Omental fat pad (tissue), 4 donors: ENCODE data around the gene RAB36. TPM values are rescaled to one million over a fixed set of nuclear protein-coding genes. Genes with fewer than 3 reads are reported as not detected.
A peak's percentile ranks its signal among the peaks of the same experiment; 100 is the strongest.

Experiments used
- ATAC-seq: fragments of 150-250 bp; one replicate; pipeline ENCODE4 v1.9.1; 2016; ENCODE audit warnings: mild to moderate bottlenecking, moderate library complexity; ENCODE audit not compliant: low FRiP score
- DNase-seq: peaks from one replicate; pipeline ENCODE4 v3.0.0-alpha.2; 2019; ENCODE audit warnings: low spot score
- CTCF ChIP-seq, 3 donors: fragments of 450-650 bp; IDR thresholded peaks; one replicate each; pipeline ENCODE4 v1.5.1; 2016 to 2017; ENCODE audit warnings: antibody characterized with exemption in 3 of 3, mild to moderate bottlenecking in 3 of 3, moderate library complexity in 2 of 3
- small RNA-seq: library from RNA; depleted of rRNA; stranded (forward); fragments of <200 nt; gene quantifications from one replicate; pipeline ENCODE3, GENCODE V24; 2016
- total RNA-seq, 4 donors: library from RNA; depleted of rRNA; stranded (reverse); fragments of >200 nt; gene quantifications; one replicate each; pipeline ENCODE4 v1.1.0, GENCODE V29; 2016

RAB36 gene
- total RNA-seq, 4 donors from 2014 or later: 1.6 to 5.7 (median 2.9) TPM

- TF ChIP-seq CTCF (IDR thresholded peaks at IDR 0.05): no peak
- no peak for ATAC-seq
- no peak for DNase-seq
Observed at GRCh38 chr22:23213022-23213555, 67.8 kb downstream of the RAB36 start.

- DNase-seq (no peak), ATAC-seq (peak; percentile 16)
- no peak for TF ChIP-seq CTCF (IDR thresholded peaks at IDR 0.05)
Observed at GRCh38 chr22:23213581-23214334, 68.5 kb downstream of the RAB36 start.

Small RNA genes lying within 50 kb of the gene (small RNA-seq; reads per million reads assigned to genes)
- gene BCRP8: not detected
- gene RF00017: not detected
- gene RF00066: not detected

Other genes with a start within 250 kb of the RAB36 start
- 10 to 100 TPM in 3 of 4 donors, 1 to 10 TPM in 1; 8.6 to 25.1 (median 16.5) TPM for gene GNAZ, start 75.0 kb upstream of the RAB36 start, total RNA-seq
- gene RSPH14, start 3.5 kb upstream of the RAB36 start, total RNA-seq: 1 to 10 TPM in 1 of 4 donors, not detected in 3; 1.3 TPM
- 100 to 1,000 TPM in 1 of 4 donors, 10 to 100 TPM in 3; 34.8 to 128 (median 51.4) TPM for gene BCR, start 35.0 kb downstream of the RAB36 start, total RNA-seq